ENCODE results near the gene TBX19. TPM values are rescaled to one million over a fixed set of nuclear protein-coding genes. Genes with fewer than 3 reads are reported as not detected.

The TBX19 gene
- total and polyA plus RNA-seq, 10 of the 15 experiments (the other 5 are each of a cell fraction or from before 2014, with no cell fraction given): 0.13 to 6.9 (median 1.2) TPM

GRCh38 chr1:168341483-168341975, 60.9 kb downstream of the TBX19 start:
- no peak for DNase-seq (ENCODE audit: low read depth, low spot score)
- Histone ChIP-seq H3K4me3 (no peak overlapping the region), H3K4me2 (ENCODE audit: control insufficient read depth, insufficient read depth) (no peak overlapping the region; the same call in 1 of the 2 replicates), H3K27ac (ENCODE audit: control insufficient read depth, insufficient read depth) (no peak overlapping the region), H3K4me1 (ENCODE audit: control insufficient read depth, insufficient read depth, low read length) (peaks cover 10% of the 10 kb centered on the region), H3K9me3 (replicated peaks; ENCODE audit: control insufficient read depth, insufficient read depth, low read length) (no peaks in the 10 kb centered on the region; the same call in 2 of the 3 replicates), H3K9ac (ENCODE audit: control insufficient read depth, insufficient read depth, low read length) (no peak overlapping the region), H3K79me2 (ENCODE audit: control insufficient read depth, insufficient read depth, low read length) (no peaks in the 10 kb centered on the region), H2AFZ (ENCODE audit: control insufficient read depth, low read depth, low read length) (no peak overlapping the region), H3K36me3 (ENCODE audit: control insufficient read depth in 2 of 2, insufficient read depth in 2 of 2, low read length in 1 of 2) (no peaks in the 10 kb centered on the region), H3K27me3 (replicated peaks in 1 of 2; ENCODE audit: control insufficient read depth in 2 of 2, insufficient read depth in 2 of 2, low read length in 1 of 2) (no peaks in the 10 kb centered on the region), H4K20me1 (ENCODE audit: control insufficient read depth, insufficient read depth) (no peaks in the 10 kb centered on the region)
- intact Hi-C loops (cut with micrococcal nuclease; ENCODE audit: unreplicated experiment) (loop anchor here (5.0 kb wide), 1 partner anchor 104 kb away; no protein-coding TSS in a partner anchor), in situ Hi-C loops (cut with MboI) (no loop called here)
- ChIA-PET CTCF (interaction anchor here (0.6 to 7.7 kb wide), 44 partner anchors 7 to 1370 kb away, joined by 3 to 283 read pairs (median 8); partner anchors contain the start of gene SFT2D2), POLR2A (interaction anchor here (1.0 to 1.4 kb wide), 3 partner anchors 58 to 272 kb away, joined by 3 to 4 read pairs (median 3); no protein-coding TSS in a partner anchor), RAD21 (ENCODE audit: unreplicated experiment) (interaction anchor here (0.7 to 5.8 kb wide), 28 partner anchors 23 to 1204 kb away, joined by 3 to 193 read pairs (median 13); no protein-coding TSS in a partner anchor), SMC1A (ENCODE audit: uncharacterized antibody, unreplicated experiment) (interaction anchor here (0.6 to 7.8 kb wide), 33 partner anchors 7 to 1340 kb away, joined by 3 to 239 read pairs (median 5); no protein-coding TSS in a partner anchor)
- WGBS (ENCODE audit: insufficient coverage, insufficient replicate concordance, low lambda C conversion rate, missing lambda C conversion rate): 42% methylated on average over 3 of the region's 3 CpGs
- no peak for FAIRE-seq
- BruUV-seq (replicated peaks): no TSS peak
- peak; percentile 14; the same call in 1 of the 3 replicates for ATAC-seq
- TF ChIP-seq E2F8 (IDR thresholded peaks at IDR 0.05; ENCODE audit: low read depth, partially characterized antibody) (no peak), RELB (IDR thresholded peaks at IDR 0.05; ENCODE audit: low read depth) (no peak), NFYB (IDR thresholded peaks at IDR 0.05; ENCODE audit: insufficient read depth, low read depth, low read length) (no peak), EGR1 (IDR thresholded peaks at IDR 0.05; ENCODE audit: borderline replicate concordance in 1 of 2, low read depth in 2 of 2, low read length in 2 of 2) (no peak), BCL11A (IDR thresholded peaks at IDR 0.05; ENCODE audit: low read depth, low read length) (no peak), BCL3 (IDR thresholded peaks at IDR 0.05; ENCODE audit: borderline replicate concordance, insufficient read depth, low read depth, low read length, poor library complexity, severe bottlenecking) (no peak), NKRF (conservative IDR thresholded peaks at IDR 0.05) (no peak), CHD4 (IDR thresholded peaks at IDR 0.05) (no peak), ZZZ3 (IDR thresholded peaks at IDR 0.05; ENCODE audit: control insufficient read depth, insufficient read length, low read depth) (no peak), YBX1 (IDR thresholded peaks at IDR 0.05) (no peak), ESRRA (IDR thresholded peaks at IDR 0.05; ENCODE audit: low read length) (no peak), LARP7 (IDR thresholded peaks at IDR 0.05) (no peak), RAD21 (IDR thresholded peaks at IDR 0.05; ENCODE audit: insufficient read depth, low read depth, low read length) (no peak), ATF2 (IDR thresholded peaks at IDR 0.05; ENCODE audit: low read length) (no peak)
